ENCODE results near the gene MMP23B. TPM values are rescaled to one million over a fixed set of nuclear protein-coding genes. Genes with fewer than 3 reads are reported as not detected.
"Not testable (repeated sequence)": the region's sequence is repeated elsewhere in the genome, so short reads cannot be mapped to it uniquely, and the experiment has no call there.

Gene MMP23B
- polyA plus RNA-seq, 3 donors = 0.21 to 1.5 (median 0.24) TPM

DNA sequence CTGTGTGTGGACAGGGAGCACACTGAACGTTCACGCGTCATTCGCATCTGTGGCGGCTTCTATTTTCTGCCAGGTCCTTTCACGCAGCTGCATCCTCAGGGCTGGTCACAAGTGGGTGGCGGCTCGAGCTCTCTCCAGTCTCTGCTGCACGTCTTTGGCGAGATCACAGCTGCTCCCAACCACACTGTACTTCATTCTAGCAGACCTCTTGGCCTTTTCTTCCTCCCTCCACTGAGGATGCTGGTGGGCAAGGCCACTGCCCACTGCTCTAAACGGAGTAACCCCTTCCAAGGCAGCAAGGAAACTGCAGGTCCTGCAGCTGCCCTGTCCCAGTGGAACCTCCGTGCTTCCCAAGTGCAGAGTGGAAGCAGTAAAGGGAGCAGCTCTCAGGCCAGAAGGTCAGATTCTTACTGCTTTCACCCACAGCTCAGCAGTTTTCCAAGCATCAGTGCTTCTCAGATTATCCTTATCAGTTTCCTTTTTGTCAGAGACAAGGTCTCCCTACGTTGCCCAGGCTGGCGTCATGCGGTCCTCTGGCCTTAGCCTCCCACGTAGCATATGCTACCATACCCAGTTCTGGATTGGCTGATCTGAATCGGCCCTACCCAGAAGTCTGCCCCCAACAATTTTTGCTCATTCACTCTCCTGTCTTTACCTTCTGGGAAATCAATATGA, 15.7 kb downstream of the MMP23B start:
- H3K4me3 Mint-ChIP-seq; H3K9me3 Mint-ChIP-seq; H3K4me2 ChIP-seq (replicated peaks; ENCODE audit: extremely low read depth, low read length, poor library complexity, severe bottlenecking); DNase-seq; H3K27me3 ChIP-seq (ENCODE audit: control insufficient read depth in 2 of 2, insufficient read depth in 2 of 2, low read length in 2 of 2); intact Hi-C loops (cut with micrococcal nuclease); H4K20me1 ChIP-seq (ENCODE audit: insufficient read depth, low read length); H2AFZ ChIP-seq (ENCODE audit: insufficient read depth, low read depth, low read length, poor library complexity, severe bottlenecking); H3K9me3 ChIP-seq (replicated peaks in 1 of 2; ENCODE audit: control insufficient read depth in 1 of 2, insufficient read depth in 1 of 2, low read length in 2 of 2); H3K27ac ChIP-seq (ENCODE audit: low read depth in 1 of 2, low read length in 2 of 2); H3K79me2 ChIP-seq (ENCODE audit: insufficient read depth, low read length); H3K4me3 ChIP-seq (replicated peaks in 1 of 3; ENCODE audit: low read depth in 2 of 3, low read length in 3 of 3); H3K9ac ChIP-seq (ENCODE audit: insufficient read depth, low read length, poor library complexity, severe bottlenecking); H3K4me1 Mint-ChIP-seq; H3K27me3 Mint-ChIP-seq (ENCODE audit: low read depth in 3 of 3); H3K4me1 ChIP-seq (ENCODE audit: control insufficient read depth in 1 of 2, insufficient read depth in 2 of 2, low read length in 2 of 2): not testable (repeated sequence)
- peaks cover 45 to 63% of the 10 kb centered on the region in 2 donors for H3K36me3 ChIP-seq (replicated peaks in 1 of 2; ENCODE audit: control insufficient read depth in 1 of 2, insufficient read depth in 2 of 2, low read length in 2 of 2)
- H3K27ac Mint-ChIP-seq = peak overlapping the region in 1 of 7 donors; percentile 27
- WGBS (ENCODE audit: insufficient coverage) = 95% methylated on average over 7 of the region's 17 CpGs
- H3K36me3 Mint-ChIP-seq = peaks cover 57 to 69% of the 10 kb centered on the region in 2 donors

DNA sequence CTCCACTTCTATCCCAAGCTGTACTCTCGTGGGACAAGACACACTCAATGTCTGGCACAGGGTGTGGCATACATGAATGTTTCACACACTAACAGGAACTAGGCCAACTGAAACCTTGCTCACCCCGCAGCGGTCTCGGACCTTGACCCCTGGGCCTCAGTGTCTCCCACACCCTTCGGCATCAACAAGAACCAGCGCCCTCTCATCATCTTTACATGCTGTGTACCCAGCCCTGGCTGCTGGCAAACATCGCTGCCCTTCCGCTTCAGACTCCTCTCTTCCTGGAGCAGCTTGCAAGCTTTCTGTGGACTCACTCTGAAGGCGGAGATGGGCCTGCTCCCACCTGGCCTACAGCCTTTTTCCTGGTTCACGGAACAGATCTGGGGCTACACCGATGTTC, 16.3 kb downstream of the MMP23B start:
- H3K4me2 ChIP-seq (replicated peaks; ENCODE audit: extremely low read depth, low read length, poor library complexity, severe bottlenecking); H3K4me1 ChIP-seq (ENCODE audit: control insufficient read depth in 1 of 2, insufficient read depth in 2 of 2, low read length in 2 of 2); H3K4me1 Mint-ChIP-seq; DNase-seq; H3K27ac ChIP-seq (ENCODE audit: low read depth in 1 of 2, low read length in 2 of 2); H3K27ac Mint-ChIP-seq; H3K9me3 ChIP-seq (replicated peaks in 1 of 2; ENCODE audit: control insufficient read depth in 1 of 2, insufficient read depth in 1 of 2, low read length in 2 of 2); intact Hi-C loops (cut with micrococcal nuclease); H3K9me3 Mint-ChIP-seq; H2AFZ ChIP-seq (ENCODE audit: insufficient read depth, low read depth, low read length, poor library complexity, severe bottlenecking); H4K20me1 ChIP-seq (ENCODE audit: insufficient read depth, low read length); H3K9ac ChIP-seq (ENCODE audit: insufficient read depth, low read length, poor library complexity, severe bottlenecking); H3K79me2 ChIP-seq (ENCODE audit: insufficient read depth, low read length); H3K4me3 ChIP-seq (replicated peaks in 1 of 3; ENCODE audit: low read depth in 2 of 3, low read length in 3 of 3); H3K27me3 ChIP-seq (ENCODE audit: control insufficient read depth in 2 of 2, insufficient read depth in 2 of 2, low read length in 2 of 2); H3K4me3 Mint-ChIP-seq; H3K27me3 Mint-ChIP-seq (ENCODE audit: low read depth in 3 of 3): not testable (repeated sequence)
- WGBS (ENCODE audit: insufficient coverage) = 97% methylated on average over 11 of the region's 11 CpGs
- peaks cover 58 to 74% of the 10 kb centered on the region in 2 donors for H3K36me3 Mint-ChIP-seq
- H3K36me3 ChIP-seq (replicated peaks in 1 of 2; ENCODE audit: control insufficient read depth in 1 of 2, insufficient read depth in 2 of 2, low read length in 2 of 2) = peaks cover 46 to 69% of the 10 kb centered on the region in 2 donors

Measured in CD14-positive monocyte (primary cell).